ENCODE measurements around the gene SCAPER. TPM values are rescaled to one million over a fixed set of nuclear protein-coding genes. Genes with fewer than 3 reads are reported as not detected.

Gene SCAPER
- total and polyA plus RNA-seq, 2 of the 4 experiments (the other 2 are of a cell fraction), result 2.9 to 9.7 TPM

GRCh38 chr15:76514282-76514681 lies 390.9 kb downstream of the SCAPER start:
- 67% methylated on average over 1 of the region's 1 CpG; no CpG with 5 or more reads in 1 of the 2 experiments for WGBS, 2 experiments (ENCODE audit: extremely low coverage in 2 of 2, insufficient read length in 1 of 2)
- no peak for DNase-seq
- no peak overlapping the region for H3K4ac ChIP-seq (ENCODE audit: low read depth, low read length)

More at GRCh38 chr15:76514282-76514681, 390.9 kb downstream of the SCAPER start:
- CTCF ChIA-PET, result no interaction called here
- H2AK9ac ChIP-seq (replicated peaks; ENCODE audit: low read depth, low read length, poor library complexity), result no peak overlapping the region
- no peak overlapping the region for H3K4me2 ChIP-seq (ENCODE audit: low read depth, low read length)
- H3K9ac ChIP-seq (ENCODE audit: low read depth, low read length), result no peak overlapping the region
- H2AFZ ChIP-seq (replicated peaks; ENCODE audit: low read length, poor library complexity), result no peak overlapping the region
- H3K23ac ChIP-seq (ENCODE audit: low read depth, low read length), result no peak overlapping the region
- H3K36me3 ChIP-seq (ENCODE audit: control insufficient read depth, insufficient read depth, low read length), result no peaks in the 10 kb centered on the region
- H4K91ac ChIP-seq (ENCODE audit: insufficient read depth, low read depth, low read length), result no peak overlapping the region
- H3K4me3 ChIP-seq (ENCODE audit: insufficient read depth, low read depth, low read length), result no peak overlapping the region
- ATAC-seq (ENCODE audit: low read depth), result no peak
- H2BK15ac ChIP-seq (ENCODE audit: low read depth, low read length), result no peak overlapping the region
- H2BK20ac ChIP-seq (ENCODE audit: low read depth, low read length), result no peak overlapping the region
- dilution Hi-C loops (cut with HindIII; ENCODE audit: low sequenced_read_pairs, unreplicated experiment) (no loop called here), intact Hi-C loops (cut with micrococcal nuclease) (no loop called here), in situ Hi-C loops (cut with MboI; ENCODE audit: low sequenced_read_pairs) (no loop called here)
- POLR2A ChIA-PET (ENCODE audit: unreplicated experiment), result no interaction called here
- H3K79me1 ChIP-seq (ENCODE audit: low read depth in 1 of 2, low read length in 2 of 2), result no peaks in the 10 kb centered on the region
- no TSS peak for BruUV-seq (replicated peaks)
- TF ChIP-seq SMC3 (IDR thresholded peaks at IDR 0.05; ENCODE audit: low read depth, low read length) (no peak), MAZ (IDR thresholded peaks at IDR 0.05; ENCODE audit: borderline replicate concordance, low read depth, low read length) (no peak), ELK1 (IDR thresholded peaks at IDR 0.05; ENCODE audit: borderline replicate concordance, low read depth, low read length) (no peak), MAFK (IDR thresholded peaks at IDR 0.05; ENCODE audit: low read depth, low read length) (no peak), CHD1 (IDR thresholded peaks at IDR 0.05; ENCODE audit: low read depth, low read length) (no peak), FOS (IDR thresholded peaks at IDR 0.05; ENCODE audit: low read depth, low read length) (no peak), RCOR1 (IDR thresholded peaks at IDR 0.05; ENCODE audit: insufficient replicate concordance, low read length) (no peak), POLR2A (IDR thresholded peaks at IDR 0.05; ENCODE audit: low read depth, low read length) (no peak), MXI1 (IDR thresholded peaks at IDR 0.05; ENCODE audit: borderline replicate concordance, low read depth, low read length) (no peak), RAD21 (IDR thresholded peaks at IDR 0.05; ENCODE audit: low read length) (no peak), BHLHE40 (IDR thresholded peaks at IDR 0.05; ENCODE audit: low read depth, low read length) (no peak), NFE2L2 (IDR thresholded peaks at IDR 0.05; ENCODE audit: low read depth, low read length) (no peak), CTCF (conservative IDR thresholded peaks at IDR 0.05; ENCODE audit: low read depth, low read length) (no peak), RFX5 (IDR thresholded peaks at IDR 0.05; ENCODE audit: low read depth, low read length) (no peak), CEBPB (IDR thresholded peaks at IDR 0.05; ENCODE audit: low read depth, low read length) (no peak), USF2 (IDR thresholded peaks at IDR 0.05; ENCODE audit: low read depth, low read length) (no peak)
- no peak overlapping the region for H4K8ac ChIP-seq (ENCODE audit: low read depth in 2 of 2, low read length in 2 of 2)
- no peak overlapping the region for H3K27ac ChIP-seq (ENCODE audit: insufficient read depth, low read length)
- H4K20me1 ChIP-seq (ENCODE audit: insufficient read depth, low read length), result no peaks in the 10 kb centered on the region
- peaks cover 3% of the 10 kb centered on the region; the same call in 1 of the 2 replicates for H3K4me1 ChIP-seq (ENCODE audit: control insufficient read depth, insufficient read depth, low read length)
- H3K56ac ChIP-seq (ENCODE audit: extremely low read depth, insufficient read depth, low read length), result no peak overlapping the region
- H2BK120ac ChIP-seq (ENCODE audit: low read depth, low read length), result no peak overlapping the region
- no peak overlapping the region for H2AK5ac ChIP-seq (ENCODE audit: low read depth, low read length)
- peaks cover 2% of the 10 kb centered on the region for H3K9me1 ChIP-seq (ENCODE audit: insufficient read depth, low read length)
- H3K18ac ChIP-seq (ENCODE audit: low read depth, low read length), result no peak overlapping the region
- H3K9me3 ChIP-seq (ENCODE audit: control insufficient read depth, insufficient read depth, low read length), result no peaks in the 10 kb centered on the region
- H3K14ac ChIP-seq (replicated peaks; ENCODE audit: low read depth, low read length), result no peak overlapping the region
- no peak overlapping the region for H2BK5ac ChIP-seq (ENCODE audit: low read depth, low read length, poor library complexity, severe bottlenecking)
- no peak overlapping the region for H4K5ac ChIP-seq (ENCODE audit: low read depth, low read length)
- H3K27me3 ChIP-seq (ENCODE audit: control insufficient read depth, insufficient read depth, low read length), result no peaks in the 10 kb centered on the region
